ENCODE data around the gene FYN.
"Not testable (repeated sequence)": the region's sequence is repeated elsewhere in the genome, so short reads cannot be mapped to it uniquely, and the experiment has no call there.

Gene FYN

DNA sequence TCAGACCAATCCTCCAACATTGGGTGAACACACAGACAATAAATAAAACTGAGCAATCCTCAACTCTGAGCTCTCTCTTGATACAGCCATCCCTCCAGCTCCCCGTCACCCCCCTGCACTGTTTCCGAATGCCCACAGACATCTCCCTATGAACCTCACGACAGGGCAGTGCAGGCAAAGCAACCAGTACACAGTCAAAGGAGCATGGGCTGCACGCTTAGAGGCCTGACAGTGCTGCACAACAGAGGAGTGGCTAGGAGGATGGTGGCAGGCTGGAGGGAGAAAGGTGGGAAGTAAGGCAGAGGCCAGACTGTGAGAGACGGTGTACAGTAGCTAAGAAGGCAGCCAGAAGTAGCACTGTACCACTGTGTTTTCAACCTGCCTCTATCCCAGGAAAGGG, 24.0 kb downstream of the FYN start:
- DNase-seq = no peak

DNA sequence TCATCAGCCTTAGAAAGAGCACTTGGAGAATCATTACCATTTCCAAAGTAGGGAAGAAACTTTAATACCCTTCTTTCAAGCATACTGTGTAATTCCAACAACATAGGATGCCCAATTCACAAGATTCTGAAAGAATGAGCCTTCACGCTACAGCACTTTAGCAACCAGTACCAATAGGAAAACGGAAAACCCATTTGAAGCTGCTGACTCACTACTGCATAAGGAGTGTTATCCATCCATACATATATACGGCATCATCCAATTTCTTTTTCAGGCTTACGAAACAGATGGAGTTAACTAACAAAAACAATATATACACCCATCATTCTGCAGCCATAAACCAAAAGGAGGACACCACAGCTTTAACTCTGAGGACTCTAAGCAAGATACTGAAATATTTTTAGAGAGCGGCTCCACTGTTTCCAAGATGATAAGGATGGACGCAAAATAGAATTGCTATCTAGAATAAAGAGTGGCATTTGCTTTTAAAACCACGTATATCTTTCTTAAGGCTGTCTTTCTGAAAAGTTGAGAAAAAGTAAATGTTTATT, 24.9 kb downstream of the FYN start:
- DNase-seq = no peak

DNA sequence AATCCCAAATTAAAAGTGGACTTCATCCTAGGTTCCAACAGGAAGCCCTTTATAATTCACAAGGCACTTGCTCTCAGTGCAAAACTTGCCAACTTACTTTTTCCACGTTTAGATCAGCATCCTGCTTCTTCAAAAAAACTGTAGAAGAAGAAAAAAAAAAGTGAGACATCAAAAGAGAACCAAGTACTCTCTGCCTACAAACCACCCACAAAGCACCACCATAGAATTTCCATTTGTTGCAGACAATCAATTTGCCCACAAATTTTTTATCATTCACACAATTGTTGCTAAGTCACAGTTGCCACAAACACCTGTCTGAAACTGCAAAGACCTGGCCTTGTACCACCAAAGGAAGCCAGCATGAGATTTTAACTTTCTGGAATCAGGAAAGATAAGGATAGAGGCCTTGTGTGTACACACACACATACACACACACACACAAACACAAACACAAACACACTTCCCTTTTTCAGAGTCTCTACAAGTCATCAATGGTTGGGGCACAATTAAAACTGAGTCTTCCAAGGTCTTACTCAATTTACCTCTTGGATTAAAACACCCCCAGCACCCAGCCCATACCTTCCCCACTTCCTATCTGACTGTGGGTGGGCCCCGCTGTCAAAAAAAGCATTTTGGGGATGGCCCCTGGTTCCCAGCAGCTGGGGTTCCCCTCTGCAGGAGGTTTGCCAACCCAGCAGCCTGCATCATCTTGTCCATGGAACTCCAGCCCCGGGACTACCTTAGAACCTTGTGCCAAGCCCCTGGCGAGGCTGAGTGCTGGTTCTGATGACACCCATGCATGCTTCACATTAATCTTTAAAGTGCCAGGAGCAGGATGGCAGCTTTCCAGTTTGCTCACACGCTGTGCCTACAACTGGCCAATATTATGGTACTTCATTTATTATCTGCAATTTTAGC, 26.5 kb downstream of the FYN start:
- no peak for DNase-seq

DNA sequence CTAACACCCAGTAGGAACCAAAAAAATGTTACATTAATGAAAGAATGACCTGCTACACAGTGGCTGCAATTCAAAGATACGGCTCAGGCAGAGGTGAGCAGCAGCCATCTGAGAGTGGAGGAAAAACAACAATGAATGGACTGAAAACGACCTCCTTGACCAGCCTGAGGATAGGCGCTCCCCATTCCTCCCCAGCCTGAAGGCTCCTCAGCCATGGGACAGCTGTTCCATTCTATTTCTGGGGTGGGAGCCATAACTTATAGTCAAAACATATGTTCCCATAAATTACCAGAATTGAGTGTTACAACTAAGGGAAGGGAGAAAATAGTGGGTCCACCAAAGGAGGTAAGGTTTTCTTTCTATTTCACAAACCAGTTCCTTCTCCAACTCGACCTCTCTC, 27.2 kb downstream of the FYN start:
- no peak for DNase-seq

DNA sequence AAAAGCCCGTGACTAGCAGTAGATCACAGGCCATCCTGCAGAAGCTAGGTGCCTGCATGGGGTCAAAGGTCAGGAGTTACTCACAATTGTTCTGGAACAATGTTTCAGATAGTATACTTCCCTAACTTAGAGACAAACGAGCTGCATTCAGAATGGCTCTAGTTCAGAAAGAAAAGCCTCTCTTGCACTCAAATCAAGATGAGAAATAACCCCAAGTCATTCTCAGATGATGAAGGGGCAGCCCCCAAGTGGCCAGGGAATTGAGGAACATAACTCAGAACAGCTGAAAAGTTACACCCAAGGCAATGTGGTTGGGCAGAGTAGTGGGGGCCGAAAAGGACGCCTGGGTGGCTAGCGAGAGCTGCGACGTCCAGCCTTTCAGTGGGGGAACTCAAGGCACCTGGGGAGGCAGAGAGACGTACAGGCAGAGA, 27.8 kb downstream of the FYN start:
- no peak for DNase-seq

DNA sequence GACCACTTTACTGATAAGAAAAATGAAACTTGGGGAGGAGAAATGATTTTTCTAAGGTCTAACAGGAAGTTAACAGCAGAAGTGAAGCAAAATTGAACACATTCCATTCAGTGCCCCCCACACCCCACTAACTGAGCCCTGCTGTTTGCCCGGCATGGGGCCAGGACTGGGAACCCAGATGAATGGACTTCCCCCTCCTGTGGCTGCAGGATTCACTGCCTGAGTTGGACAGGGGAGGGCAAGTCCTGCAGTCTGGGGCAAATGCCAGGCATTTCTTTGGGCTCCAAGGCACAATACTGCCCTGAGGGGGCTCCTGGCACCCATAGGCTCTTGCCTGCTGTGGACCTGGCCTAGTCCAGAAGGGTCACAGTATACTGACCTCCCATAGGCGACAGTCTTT, 28.3 kb downstream of the FYN start:
- no peak for DNase-seq

DNA sequence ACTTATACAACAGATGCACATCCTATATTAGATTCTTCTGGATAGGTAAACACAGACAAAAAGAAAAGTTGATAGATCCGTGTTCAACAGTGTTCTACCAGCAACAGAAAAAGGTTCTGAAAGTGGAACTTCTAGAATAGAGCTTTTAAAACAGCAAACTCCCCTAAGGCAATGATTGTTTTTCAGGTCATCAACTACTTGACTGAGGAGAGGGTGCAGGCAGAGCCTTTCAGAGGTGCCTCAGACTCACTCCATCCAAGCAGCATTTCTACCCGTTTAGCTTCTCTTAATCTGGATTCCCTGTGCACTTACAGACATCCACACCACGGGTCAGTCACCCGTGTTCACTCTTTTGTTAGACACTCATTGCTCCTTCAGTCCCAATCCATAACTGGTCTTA, 28.9 kb downstream of the FYN start:
- DNase-seq = no peak

DNA sequence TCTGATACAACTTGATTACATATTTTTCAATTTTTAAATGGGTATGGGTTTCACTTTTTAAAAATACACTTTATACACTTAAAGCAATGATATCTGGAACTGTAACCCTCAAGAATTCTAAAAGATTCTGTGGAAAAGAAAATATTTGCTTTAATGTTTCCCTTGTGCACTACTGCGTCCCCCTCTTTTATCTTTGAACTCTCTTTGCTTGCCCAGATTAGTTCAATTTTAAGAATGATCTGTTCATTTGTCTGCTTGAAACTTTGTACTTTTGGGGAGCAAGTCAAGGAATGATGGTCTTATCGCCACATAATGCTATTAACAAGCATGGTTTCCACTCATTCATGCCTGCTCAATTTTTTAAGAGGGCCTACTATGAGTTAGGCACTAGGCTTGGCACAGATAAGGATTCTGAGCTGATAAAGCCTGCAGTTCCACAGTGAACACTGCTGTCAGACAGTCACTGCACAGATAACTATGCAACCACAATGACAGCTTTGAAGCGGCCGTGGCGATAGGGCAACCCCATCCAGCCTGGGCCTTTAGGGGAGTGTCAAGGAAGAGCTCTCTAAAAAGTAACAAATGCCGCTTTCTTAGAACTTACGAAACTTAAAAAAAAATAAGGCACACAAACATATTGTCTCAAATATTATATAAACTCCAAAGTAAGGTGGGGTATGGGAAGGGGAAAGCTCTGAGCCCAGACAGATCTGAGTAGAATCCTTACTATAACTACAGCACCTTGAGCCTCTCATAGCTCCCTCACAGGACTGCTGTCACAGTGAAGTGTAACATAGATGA, 29.7 kb downstream of the FYN start:
- no peak for DNase-seq

DNA sequence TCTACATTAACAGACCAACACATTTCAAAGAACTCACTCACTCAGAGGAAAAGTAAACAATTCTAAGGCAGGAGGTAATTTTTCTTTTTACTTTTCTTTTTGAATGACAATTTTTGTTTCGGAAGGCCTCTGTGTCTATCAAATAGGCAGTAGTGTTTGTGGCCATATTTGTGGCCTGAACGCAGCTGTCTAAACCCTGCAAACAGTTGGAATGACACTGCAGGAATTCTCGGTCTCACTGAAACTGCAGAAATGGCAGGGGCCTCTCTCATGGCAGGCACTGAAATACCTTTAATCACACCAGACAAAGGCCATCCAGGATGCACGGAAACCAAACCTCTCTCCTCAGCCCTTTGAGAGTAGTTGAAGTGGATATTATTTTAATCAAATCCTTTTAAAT, 30.4 kb downstream of the FYN start:
- DNase-seq = no peak

DNA sequence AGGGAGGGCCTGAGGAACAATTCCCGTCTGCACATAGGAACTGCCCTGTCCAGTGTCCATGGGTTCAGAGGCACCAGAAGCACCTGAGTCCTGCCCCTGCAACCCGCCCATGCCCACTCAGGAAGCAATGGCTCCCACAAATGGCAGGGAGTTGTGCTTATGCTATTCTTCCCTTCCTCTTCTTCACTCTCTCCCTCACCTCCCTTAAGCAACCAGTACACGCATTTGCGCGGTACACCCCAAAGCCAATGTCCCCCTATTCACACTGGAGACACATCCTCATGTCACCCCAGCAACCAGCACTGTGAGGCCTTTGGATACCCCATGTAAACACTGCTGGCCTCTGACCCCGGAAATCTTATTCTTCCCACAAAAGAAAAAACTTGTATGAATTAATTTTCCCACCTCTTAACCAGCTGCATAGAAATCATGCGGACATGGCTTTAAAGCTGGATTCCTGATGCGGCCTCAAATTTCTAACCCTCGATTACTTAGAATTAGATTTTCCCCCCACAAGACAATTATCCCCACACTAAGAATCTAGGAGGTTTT, 30.9 kb downstream of the FYN start:
- no peak for DNase-seq

DNA sequence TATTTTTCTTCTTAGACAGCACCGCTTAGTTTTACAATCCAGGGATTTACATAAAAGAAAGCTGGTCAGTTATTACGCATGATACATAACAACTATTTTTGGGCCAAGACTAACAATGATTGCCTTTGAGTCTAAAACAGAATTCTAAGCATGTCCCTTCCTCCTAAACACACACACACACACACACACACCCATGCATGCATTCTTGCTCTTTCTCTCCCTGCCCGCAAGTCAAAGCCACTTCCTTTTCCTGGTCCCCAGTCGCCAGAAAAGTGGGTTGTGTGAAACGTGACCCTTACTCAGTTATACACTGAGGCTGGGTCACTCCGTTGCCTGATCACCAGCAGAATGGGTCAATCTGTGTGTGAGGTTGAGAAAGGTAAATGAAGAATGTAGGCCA, 31.4 kb downstream of the FYN start:
- DNase-seq = no peak

DNA sequence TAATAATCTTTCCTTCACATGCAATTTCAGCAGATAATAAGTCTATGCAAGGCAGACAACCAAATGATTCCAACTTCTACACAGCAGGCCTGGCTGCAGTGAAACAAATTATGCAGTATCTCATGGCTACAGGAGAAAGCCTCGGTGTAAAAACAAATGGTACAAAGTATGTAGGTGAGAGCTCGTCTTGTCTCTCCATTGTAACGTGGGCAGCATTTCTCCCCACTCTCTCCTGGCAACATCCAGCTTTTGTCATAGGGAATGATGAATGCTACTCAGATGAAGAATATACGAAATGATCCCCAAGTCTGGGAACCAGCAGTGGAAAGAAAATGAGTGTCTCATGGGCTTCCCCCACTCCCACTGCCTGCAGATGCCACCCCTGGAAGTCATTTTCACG, 32.4 kb downstream of the FYN start:
- no peak for DNase-seq

DNA sequence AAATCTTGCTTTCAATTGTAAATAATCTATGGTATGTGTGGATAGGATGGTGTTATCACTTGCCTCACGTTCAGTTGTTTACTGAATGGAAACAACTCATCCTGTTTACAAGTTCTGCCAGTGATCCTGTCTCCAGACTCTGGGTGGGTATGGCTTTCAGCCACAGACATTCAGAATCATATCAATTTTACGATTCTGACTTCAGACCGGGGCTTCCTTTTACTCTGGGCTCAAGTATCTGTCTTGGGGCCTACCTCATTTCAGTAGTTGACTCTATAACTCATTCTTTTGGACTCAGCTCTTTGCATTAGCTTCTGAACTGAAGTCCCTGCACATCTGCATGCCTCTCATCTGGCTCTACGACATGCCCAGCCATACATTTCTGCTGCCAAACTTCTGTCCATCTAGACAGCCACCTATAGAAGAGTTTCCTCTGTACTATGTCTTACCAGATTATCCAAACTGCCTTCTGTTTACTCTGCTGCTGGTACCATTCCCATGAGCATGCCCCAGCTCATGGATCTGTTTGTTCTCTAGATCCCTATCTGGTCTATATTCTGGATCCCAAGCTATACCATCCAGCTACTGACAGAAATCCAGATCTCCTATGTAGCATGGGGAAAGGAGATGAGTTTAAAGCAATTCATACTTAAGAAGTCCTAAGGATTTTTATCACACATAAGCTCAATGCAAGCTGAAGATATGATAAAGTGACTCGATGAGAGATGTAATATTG, 34.3 kb downstream of the FYN start:
- DNase-seq = no peak

DNA sequence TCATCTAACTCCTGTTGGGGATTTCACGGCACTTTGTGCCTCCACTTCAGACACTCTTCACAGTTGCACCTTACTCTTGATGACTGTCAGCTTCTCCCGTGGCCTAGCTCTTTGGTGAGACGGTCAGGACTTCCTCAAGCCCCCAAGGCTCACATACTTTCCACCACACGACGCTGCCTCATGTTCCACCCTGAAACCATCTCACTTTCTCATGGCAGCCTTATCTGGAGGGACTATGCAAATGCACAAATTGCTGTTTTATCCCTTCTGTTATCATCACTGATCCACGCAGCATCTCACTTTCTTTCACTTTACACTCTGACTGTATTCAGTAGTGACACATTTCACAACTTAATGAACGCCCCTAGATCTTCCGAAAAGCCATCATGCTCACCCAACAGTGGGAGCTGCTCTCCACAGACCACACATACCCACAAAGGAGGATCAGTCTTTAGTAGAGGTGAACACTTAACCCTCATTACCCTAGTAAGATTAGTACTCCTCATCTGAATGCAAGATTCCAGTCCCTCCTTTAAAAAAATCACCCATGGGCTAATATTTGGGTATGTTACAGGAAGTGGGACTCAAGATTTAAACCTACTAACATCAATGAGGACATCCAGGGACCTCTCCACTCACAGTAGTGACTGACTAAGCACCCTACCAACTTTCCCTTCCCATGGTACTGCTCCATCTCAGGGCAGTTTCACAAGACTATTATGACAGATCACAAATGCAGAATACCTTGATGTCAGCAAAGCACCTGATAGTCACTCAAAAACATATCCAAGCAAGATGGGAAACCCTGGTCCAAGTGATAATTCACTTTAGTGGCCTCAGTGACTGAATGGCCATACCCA, 35.4 kb downstream of the FYN start:
- no peak for DNase-seq

DNA sequence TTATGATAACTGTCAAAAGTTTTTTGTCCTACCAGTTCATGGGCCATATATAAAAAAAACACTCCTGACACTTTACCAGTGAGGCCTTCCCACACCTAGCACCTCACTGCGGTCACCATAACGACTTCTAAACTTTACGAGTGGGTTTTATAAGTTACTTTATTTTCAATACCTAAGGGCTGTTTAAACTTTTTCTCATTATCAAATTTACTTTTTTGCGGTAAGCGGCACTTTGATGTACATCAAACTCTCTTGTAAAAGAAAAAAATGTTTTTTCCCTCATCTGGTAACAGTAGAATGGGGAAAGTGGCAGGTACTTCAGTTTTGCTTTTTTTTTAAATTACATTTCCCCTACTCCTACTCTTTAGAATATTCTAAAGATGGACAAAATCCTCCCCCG, 36.2 kb downstream of the FYN start:
- no peak for DNase-seq

DNA sequence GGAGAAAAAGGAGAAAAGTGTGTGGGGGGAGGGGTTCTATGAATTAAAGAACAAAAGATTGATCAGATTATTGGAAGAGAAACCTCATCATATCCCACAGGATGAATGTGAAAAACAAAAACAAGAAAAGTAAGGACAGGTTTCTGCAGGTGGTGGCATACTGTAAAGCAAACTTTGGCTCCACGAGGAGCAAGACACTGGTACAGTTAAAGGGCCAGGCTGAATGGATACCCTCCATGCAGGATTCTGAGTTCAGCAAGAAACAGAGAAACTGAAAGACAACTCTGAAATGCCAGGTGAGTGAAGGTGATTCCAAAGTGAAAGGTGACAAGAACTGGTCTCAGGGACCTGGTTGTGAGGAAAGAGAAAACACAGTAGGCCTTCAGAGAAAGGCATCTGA, 37.4 kb downstream of the FYN start:
- DNase-seq = no peak

DNA sequence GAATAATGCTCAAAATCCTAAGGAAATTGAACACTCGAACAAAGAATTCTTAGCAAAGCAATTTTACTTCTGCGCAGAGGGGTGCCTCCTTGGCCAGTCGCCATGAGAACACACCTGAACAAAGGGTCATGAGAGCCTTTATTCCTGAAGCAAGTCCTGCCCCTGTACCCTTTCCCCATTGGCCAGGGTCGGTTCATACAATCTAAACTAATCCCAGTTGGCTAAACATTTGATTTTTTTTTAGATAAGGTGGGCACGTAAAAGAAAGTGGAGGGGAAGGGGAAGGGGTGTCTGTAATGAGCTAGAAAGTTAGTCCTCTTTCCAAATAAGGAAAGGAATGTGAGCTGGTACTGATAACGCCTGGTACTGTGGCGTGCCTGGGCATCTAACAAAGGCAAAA, 37.9 kb downstream of the FYN start:
- not testable (repeated sequence) for DNase-seq

DNA sequence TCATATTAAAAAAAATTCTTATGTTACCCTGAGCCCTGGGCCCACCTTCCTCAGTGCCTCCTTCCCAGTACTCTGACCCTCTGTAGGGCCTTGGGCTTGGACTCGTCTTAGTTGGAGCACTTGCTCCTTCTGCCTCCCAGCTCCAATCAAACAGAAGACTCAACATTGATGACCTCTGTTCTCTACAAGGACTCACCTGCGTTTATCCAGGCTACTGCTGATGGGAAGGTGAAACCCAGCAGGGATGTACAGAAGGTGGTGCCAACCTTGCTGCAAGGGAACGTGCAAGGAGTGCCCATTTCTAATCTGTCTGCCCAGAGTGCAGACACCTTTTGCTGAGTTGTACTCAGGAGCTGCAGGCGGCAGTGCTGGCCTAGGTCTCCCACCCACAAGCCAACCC, 38.9 kb downstream of the FYN start:
- no peak for DNase-seq

DNA sequence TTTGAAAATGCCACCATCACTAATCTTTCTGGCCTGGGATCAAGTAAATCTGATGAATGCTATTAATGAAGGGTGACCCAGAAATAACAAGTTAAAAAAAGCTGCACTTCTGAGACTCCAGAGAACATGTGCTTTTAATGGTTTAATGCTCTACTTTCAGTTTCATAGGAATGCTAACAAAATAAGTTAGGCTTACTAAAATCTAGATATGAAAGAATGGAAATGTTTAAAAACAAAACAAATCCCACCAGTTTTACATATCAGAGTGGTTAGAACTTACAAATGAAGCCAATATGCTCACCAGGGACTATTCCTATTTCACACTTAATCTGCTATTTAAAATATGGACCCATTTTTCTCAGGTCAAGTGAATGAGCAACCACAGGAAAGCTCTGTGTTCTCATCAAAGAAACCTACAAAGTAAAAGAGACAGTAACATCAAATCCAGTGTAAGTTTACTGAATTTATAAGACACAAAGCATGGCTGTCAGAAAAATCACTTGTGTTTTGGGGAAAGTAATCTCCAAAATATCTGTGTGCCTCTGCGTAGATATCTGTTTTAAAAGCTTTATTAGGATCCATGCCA, 40.3 kb downstream of the FYN start:
- DNase-seq = no peak

DNA sequence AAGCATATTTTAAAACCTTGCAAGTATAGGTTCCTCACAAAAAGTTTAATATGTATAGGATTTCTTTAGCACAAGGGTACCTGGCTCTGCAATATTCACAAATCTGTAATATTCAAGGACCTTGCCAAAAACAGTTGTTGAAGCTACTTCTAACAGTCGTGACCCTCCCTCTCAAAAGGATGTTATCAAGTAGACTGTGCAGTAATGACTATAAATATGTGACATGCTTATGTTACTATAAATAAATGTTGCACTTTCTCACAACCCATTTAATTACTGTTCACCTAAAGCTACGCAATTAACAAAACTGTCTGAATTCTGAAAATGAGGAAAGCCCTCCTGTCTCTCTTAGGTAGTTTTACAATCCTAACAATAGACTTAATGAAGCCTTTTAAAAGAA, 41.8 kb downstream of the FYN start:
- no peak for DNase-seq

DNA sequence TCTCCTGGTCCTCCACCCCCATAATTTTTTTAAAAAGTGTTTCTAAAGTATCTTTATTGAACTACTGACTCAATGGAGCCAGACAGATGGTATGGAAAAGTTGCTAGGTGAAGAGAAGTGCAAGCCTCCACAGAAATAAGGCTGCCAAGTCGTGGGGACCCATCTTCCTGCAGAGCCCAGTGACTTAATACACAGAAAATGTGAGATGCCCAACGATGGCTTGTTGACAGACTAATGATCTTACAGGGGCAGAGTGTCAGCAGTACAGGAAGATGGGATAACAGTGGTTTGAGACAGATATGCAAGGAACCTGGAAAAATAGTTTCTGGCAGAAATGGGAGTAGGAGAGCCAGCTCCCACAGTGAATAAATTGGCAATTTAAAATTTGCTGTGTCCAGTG, 43.3 kb downstream of the FYN start:
- DNase-seq = no peak

DNA sequence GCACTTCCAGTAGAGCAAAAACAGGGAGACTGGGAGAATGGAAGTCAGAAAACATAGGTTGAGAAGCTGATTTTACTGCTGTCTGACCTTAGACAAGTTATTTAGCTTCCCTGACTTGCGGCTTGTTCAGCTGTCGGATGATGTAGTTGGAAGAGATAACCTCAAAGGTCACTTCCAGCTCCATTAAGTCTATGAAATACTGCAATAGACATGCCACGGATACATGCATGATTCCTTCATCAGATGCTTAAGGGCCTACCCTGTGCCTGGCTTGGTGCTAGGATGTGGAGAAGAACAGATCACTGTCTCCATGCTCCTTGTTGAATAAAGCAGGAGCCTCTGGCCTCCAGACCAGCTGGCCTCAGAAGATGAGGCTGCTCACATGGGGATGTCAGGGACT, 43.7 kb downstream of the FYN start:
- DNase-seq = no peak
